Activated T-helper 1 cell treated with anti-CD3 and anti-CD28 coated beads, Interleukin-12 subunit alpha, Interleukin-12 subunit beta, Interleukin-2, Interleukin-4 antibody, amounts not matched to agents 30 ng/mL and 10 ng/mL and 1 ng/mL, durations not matched to agents 14 hours and 24 hours and 36 hours (primary cell): ENCODE results near the gene KISS1R. TPM values are rescaled to one million over a fixed set of nuclear protein-coding genes. Genes with fewer than 3 reads are reported as not detected.

Source experiments
- DNase-seq: peaks from one replicate; pipeline ENCODE4 v3.0.0; 2021; ENCODE audit warnings: low spot score
- H3K27ac Mint-ChIP-seq: one replicate; pipeline ENCODE4 v1.8.0; 2021; ENCODE audit warnings: mild to moderate bottlenecking, mixed read lengths
- H3K27me3 Mint-ChIP-seq: one replicate; pipeline ENCODE4 v1.8.0; 2022; ENCODE audit warnings: mild to moderate bottlenecking, moderate library complexity, mixed read lengths; ENCODE audit not compliant: insufficient read depth
- H3K36me3 Mint-ChIP-seq: one replicate; pipeline ENCODE4 v1.8.0; 2021; ENCODE audit warnings: low read depth, mixed read lengths
- H3K4me1 Mint-ChIP-seq: one replicate; pipeline ENCODE4 v1.8.0; 2021; ENCODE audit warnings: low read depth, mixed read lengths
- H3K4me3 Mint-ChIP-seq: one replicate; pipeline ENCODE4 v1.8.0; 2021; ENCODE audit warnings: mild to moderate bottlenecking, moderate library complexity, mixed read lengths
- H3K9me3 Mint-ChIP-seq: one replicate; pipeline ENCODE4 v1.8.0; 2021; ENCODE audit warnings: mixed read lengths
- intact Hi-C: fragments of 100-400 bp; cut with micrococcal nuclease; formaldehyde crosslinking; loops from one replicate; pipeline ENCODE4 v1.15.1; 2024
- total RNA-seq: library from RNA; stranded (reverse); gene quantifications from 2 replicates; pipeline ENCODE4 v1.2.3, GENCODE V29; 2022

KISS1R gene
- total RNA-seq, 1 donor from 2014 or later, result 8.9 TPM

DNA sequence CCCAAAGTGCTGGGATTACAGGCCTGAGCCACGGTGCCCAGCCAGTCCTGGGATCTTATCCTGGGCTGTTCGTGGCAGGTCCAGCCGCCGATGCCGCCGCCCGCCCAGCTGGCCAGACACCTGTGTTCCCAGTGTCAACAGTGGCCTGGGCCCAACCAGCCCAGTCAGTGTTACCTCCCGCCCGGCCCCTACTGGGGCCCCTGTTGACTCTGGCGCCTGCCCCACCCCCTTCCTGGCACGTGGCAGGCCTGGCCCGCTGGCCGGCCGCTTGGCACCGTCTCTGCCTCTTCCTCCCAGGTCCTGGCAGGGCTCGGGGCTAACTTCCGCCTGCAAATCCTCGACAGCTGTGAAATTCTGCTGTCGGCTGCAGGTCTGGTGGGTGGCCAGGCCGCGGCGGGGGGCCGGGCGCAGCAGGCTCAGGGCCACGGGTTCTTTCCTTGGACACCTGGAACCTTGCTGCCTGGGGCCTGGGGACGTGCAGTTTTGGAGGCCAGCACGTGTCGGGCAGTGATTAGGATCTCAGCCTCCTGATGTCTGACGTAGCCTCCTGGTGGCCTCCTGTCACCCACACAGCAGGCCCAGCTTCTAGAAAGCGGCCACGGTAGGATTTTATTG is 17.8 kb downstream of the KISS1R start:
- Mint-ChIP-seq H3K36me3 (peaks cover 10% of the 10 kb centered on the region), H3K4me1 (peaks cover 15% of the 10 kb centered on the region), H3K4me3 (no peak overlapping the region), H3K27ac (no peak overlapping the region), H3K9me3 (peaks cover 4% of the 10 kb centered on the region), H3K27me3 (no peaks in the 10 kb centered on the region)
- intact Hi-C loops, result no loop called here
- DNase-seq, result no peak

- peaks cover 4% of the 10 kb centered on the region for H3K27me3 Mint-ChIP-seq
- no peak overlapping the region for H3K27ac Mint-ChIP-seq
- H3K4me1 Mint-ChIP-seq, result peaks cover 19% of the 10 kb centered on the region
- intact Hi-C loops, result no loop called here
- no peak overlapping the region for H3K4me3 Mint-ChIP-seq
- peaks cover 15% of the 10 kb centered on the region for H3K36me3 Mint-ChIP-seq
- H3K9me3 Mint-ChIP-seq, result peaks cover 4% of the 10 kb centered on the region
- DNase-seq, result no peak
Observed at GRCh38 chr19:936175-936546, 19.0 kb downstream of the KISS1R start.

- H3K9me3 Mint-ChIP-seq, result peaks cover 4% of the 10 kb centered on the region
- H3K27ac Mint-ChIP-seq, result peak overlapping the region; percentile 49
- peaks cover 18% of the 10 kb centered on the region for H3K36me3 Mint-ChIP-seq
- H3K4me3 Mint-ChIP-seq, result no peak overlapping the region
- intact Hi-C loops, result loop anchor here (1.0 kb wide), 1 partner anchor 11 kb away; the partner anchor contains the start of gene ARID3A
- H3K4me1 Mint-ChIP-seq, result peaks cover 19% of the 10 kb centered on the region
- peak; percentile 39 for DNase-seq
- peaks cover 4% of the 10 kb centered on the region for H3K27me3 Mint-ChIP-seq
Observed at GRCh38 chr19:937259-937694, 20.1 kb downstream of the KISS1R start.

DNA sequence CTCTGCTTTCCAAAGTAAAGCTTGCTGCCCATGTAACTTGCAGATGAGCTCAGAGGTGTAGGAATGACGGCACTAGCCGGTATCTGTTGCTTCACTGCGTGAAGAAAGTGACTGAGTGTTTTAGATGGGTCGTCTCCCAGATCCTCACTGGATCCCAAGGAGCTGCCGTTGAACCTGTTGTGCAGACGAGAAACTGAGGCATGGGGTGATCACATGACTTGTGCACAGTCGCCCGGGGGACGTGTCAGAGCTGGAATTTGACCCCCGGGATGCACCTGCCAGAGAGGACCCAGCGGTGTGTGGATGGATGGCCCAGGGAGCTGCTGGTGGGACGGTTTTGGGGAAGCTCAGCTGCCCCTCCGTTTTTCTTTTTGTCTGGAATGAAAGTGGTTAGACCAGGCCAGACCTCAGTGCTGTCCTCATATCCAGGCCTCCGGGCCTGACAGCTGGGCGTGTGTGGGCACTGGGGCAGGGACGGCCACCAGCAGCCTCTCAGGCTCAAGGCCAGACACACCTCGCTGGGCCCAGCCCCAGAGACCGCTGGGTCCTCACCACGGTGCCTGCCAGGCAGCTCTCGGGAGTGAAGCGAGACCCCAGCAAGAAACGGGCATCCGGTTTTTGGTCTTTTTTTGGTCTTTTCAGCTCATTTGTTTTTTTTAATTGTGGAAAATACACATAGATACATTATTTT is 21.2 kb downstream of the KISS1R start:
- H3K9me3 Mint-ChIP-seq, result peaks cover 4% of the 10 kb centered on the region
- intact Hi-C loops, result no loop called here
- H3K27me3 Mint-ChIP-seq, result peaks cover 4% of the 10 kb centered on the region
- no peak for DNase-seq
- no peak overlapping the region for H3K4me3 Mint-ChIP-seq
- H3K4me1 Mint-ChIP-seq, result peaks cover 19% of the 10 kb centered on the region
- H3K36me3 Mint-ChIP-seq, result peaks cover 18% of the 10 kb centered on the region
- no peak overlapping the region for H3K27ac Mint-ChIP-seq

DNA sequence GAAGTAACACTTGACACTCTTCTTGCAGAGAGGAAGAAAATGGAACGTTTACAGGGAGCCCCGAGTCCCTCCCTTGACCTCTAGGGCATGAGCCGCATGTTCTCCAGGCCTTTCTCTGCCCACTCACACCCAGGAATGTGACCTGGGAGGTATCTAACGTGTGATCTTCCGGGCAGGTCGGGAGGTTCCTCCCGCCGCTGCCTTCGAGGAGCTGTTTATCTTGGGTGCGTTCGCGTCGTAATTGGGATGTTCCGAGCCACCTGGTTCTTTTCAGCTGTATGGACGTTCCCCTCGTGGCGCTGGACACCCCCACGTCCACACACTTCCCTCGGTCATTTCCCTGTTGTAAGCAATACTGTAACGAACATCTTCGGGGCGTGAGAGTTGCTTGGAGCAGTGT is 22.3 kb downstream of the KISS1R start:
- Mint-ChIP-seq H3K27ac (no peak overlapping the region), H3K27me3 (peaks cover 4% of the 10 kb centered on the region)
- intact Hi-C loops, result no loop called here

DNA sequence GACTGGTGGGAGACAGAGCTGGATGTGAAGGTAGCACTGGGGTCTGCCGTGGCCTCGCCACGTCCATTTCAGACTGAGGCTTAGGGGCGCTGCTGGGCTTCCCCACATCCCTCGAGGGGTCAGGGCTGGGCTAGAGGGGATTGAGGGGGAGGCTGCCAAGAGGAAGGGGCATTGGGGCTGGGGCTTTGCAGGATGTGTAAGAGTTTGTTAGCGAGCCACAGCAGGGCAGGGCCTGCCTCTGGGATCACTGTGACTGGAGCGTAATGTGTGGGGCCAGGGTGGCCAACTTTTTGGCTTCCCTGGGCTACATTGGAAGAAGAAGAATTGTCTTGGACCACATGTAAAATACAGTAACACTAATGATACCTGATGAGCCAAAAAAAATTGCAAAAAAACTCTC is 22.8 kb downstream of the KISS1R start:
- H3K4me3 Mint-ChIP-seq, result peak overlapping the region; percentile 76
- H3K27me3 Mint-ChIP-seq, result peaks cover 4% of the 10 kb centered on the region
- peaks cover 4% of the 10 kb centered on the region for H3K9me3 Mint-ChIP-seq
- peaks cover 19% of the 10 kb centered on the region for H3K4me1 Mint-ChIP-seq
- DNase-seq, result no peak
- H3K36me3 Mint-ChIP-seq, result peaks cover 19% of the 10 kb centered on the region
- peak overlapping the region; percentile 9 for H3K27ac Mint-ChIP-seq
- intact Hi-C loops, result no loop called here

More for the DNA sequence above, 22.3 kb downstream of the KISS1R start:
- Mint-ChIP-seq H3K9me3 (peaks cover 4% of the 10 kb centered on the region), H3K4me3 (no peak overlapping the region), H3K36me3 (peaks cover 19% of the 10 kb centered on the region), H3K4me1 (peaks cover 19% of the 10 kb centered on the region)
- DNase-seq, result no peak

- Mint-ChIP-seq H3K36me3 (peaks cover 19% of the 10 kb centered on the region), H3K4me1 (peaks cover 19% of the 10 kb centered on the region), H3K27me3 (peaks cover 4% of the 10 kb centered on the region), H3K9me3 (peaks cover 4% of the 10 kb centered on the region), H3K4me3 (peak overlapping the region; percentile 76), H3K27ac (no peak overlapping the region)
- DNase-seq, result peak; percentile 25
- intact Hi-C loops, result no loop called here
Observed at GRCh38 chr19:940591-941291, 23.6 kb downstream of the KISS1R start.

- H3K4me1 Mint-ChIP-seq, result peaks cover 19% of the 10 kb centered on the region
- peak overlapping the region; percentile 76 for H3K4me3 Mint-ChIP-seq
- H3K27ac Mint-ChIP-seq, result peak overlapping the region; percentile 29
- no peak for DNase-seq
- intact Hi-C loops, result no loop called here
- peaks cover 4% of the 10 kb centered on the region for H3K9me3 Mint-ChIP-seq
- H3K36me3 Mint-ChIP-seq, result peaks cover 19% of the 10 kb centered on the region
- peaks cover 4% of the 10 kb centered on the region for H3K27me3 Mint-ChIP-seq
Observed at GRCh38 chr19:941292-942132, 24.4 kb downstream of the KISS1R start.

DNA sequence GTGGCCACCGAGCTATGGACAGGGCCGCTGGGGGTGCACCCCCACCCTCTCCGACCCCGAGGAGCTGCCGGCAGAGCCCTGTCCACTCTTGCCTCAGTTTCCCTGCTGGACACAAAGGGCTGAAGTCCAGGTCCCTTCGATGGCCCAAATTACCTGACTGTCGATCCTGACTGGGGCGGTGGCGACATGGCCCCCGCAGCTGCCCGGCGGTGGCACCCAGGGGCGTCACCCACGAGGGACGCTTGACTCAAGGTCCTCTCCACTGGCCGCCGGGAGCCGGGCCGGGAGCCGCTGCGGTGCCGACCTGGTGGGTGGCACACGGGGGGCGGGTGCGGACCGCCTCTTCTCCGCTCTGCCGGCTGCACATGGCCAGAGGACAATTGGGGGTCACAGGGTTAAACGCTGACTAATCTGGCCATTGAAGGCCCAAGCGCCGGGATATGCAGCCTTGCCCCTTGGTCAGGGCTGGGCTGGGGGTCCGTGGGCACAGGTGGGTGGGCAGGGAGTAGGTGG is 25.1 kb downstream of the KISS1R start:
- intact Hi-C loops, result no loop called here
- peaks cover 15% of the 10 kb centered on the region for H3K4me1 Mint-ChIP-seq

GRCh38 chr19:943551-944170 is 26.5 kb downstream of the KISS1R start:
- DNase-seq, result no peak
- Mint-ChIP-seq H3K27me3 (peaks cover 4% of the 10 kb centered on the region), H3K27ac (no peak overlapping the region), H3K9me3 (no peaks in the 10 kb centered on the region), H3K4me1 (peaks cover 6% of the 10 kb centered on the region), H3K36me3 (peaks cover 13% of the 10 kb centered on the region), H3K4me3 (no peak overlapping the region)
- intact Hi-C loops, result no loop called here

More for the DNA sequence above, 25.1 kb downstream of the KISS1R start:
- H3K9me3 Mint-ChIP-seq, result peaks cover 3% of the 10 kb centered on the region
- no peak overlapping the region for H3K27ac Mint-ChIP-seq
- H3K36me3 Mint-ChIP-seq, result peaks cover 19% of the 10 kb centered on the region
- DNase-seq, result no peak
- peaks cover 4% of the 10 kb centered on the region for H3K27me3 Mint-ChIP-seq
- no peak overlapping the region for H3K4me3 Mint-ChIP-seq

DNA sequence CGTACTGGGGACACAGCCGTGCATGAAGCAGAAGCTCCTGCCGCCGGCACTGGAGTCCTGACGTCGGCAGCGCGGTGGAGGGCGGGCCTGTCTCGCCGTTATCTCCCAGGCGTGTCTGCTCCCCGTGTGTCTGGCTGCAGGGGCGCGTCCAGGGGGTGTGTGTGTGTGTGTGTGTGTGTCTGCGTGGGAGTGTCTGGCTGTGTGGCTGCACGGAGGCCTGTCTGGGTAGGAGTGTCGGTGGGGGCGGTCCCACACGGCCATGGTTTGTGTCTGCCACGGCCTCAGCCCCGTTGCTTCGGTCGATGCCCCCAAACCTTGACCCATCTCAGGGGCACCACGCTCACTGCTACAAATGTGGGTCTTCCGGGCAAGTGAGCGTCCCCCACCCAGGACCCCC is 27.0 kb downstream of the KISS1R start:
- Mint-ChIP-seq H3K9me3 (no peaks in the 10 kb centered on the region), H3K4me1 (peaks cover 6% of the 10 kb centered on the region), H3K27me3 (peaks cover 4% of the 10 kb centered on the region), H3K27ac (no peak overlapping the region), H3K36me3 (peaks cover 13% of the 10 kb centered on the region), H3K4me3 (no peak overlapping the region)
- DNase-seq, result no peak
- intact Hi-C loops, result no loop called here

- H3K9me3 Mint-ChIP-seq, result no peaks in the 10 kb centered on the region
- H3K27ac Mint-ChIP-seq, result no peak overlapping the region
- H3K27me3 Mint-ChIP-seq, result peaks cover 4% of the 10 kb centered on the region
- H3K36me3 Mint-ChIP-seq, result peaks cover 13% of the 10 kb centered on the region
- peaks cover 6% of the 10 kb centered on the region for H3K4me1 Mint-ChIP-seq
- no peak overlapping the region for H3K4me3 Mint-ChIP-seq
- intact Hi-C loops, result no loop called here
- DNase-seq, result no peak
Observed at GRCh38 chr19:944663-945241, 27.6 kb downstream of the KISS1R start.
